Ramos (cell line): ENCODE measurements around the gene ATG16L2.
"Not testable (repeated sequence)": the region's sequence is repeated elsewhere in the genome, so short reads cannot be mapped to it uniquely, and the experiment has no call there.

Experiments used
- in situ Hi-C: fragments of 300-500 bp; cut with MboI; formaldehyde crosslinking; loops from one replicate; pipeline ENCODE4 v1.14.3; 2022; ENCODE audit warnings: low sequenced_read_pairs; ENCODE audit not compliant: unreplicated experiment

Gene ATG16L2

GRCh38 chr11:72799441-72799840 is 14.8 kb upstream of the ATG16L2 start:
- in situ Hi-C loops = no loop called here

GRCh38 chr11:72802822-72803221 is 11.4 kb upstream of the ATG16L2 start:
- in situ Hi-C loops = no loop called here

GRCh38 chr11:72805216-72805615 is 9.0 kb upstream of the ATG16L2 start:
- in situ Hi-C loops = no loop called here

GRCh38 chr11:72806378-72806777 is 7.8 kb upstream of the ATG16L2 start:
- in situ Hi-C loops = not testable (repeated sequence)

- in situ Hi-C loops = no loop called here
These were observed 7.1 kb upstream of the ATG16L2 start for GRCh38 chr11:72807021-72807693.

GRCh38 chr11:72807792-72808191 is 6.4 kb upstream of the ATG16L2 start:
- in situ Hi-C loops = no loop called here

GRCh38 chr11:72808331-72808798 is 5.8 kb upstream of the ATG16L2 start:
- in situ Hi-C loops = no loop called here

GRCh38 chr11:72811686-72812085 is 2.5 kb upstream of the ATG16L2 start:
- in situ Hi-C loops = not testable (repeated sequence)

GRCh38 chr11:72812604-72812966 is 1.6 kb upstream of the ATG16L2 start:
- in situ Hi-C loops = no loop called here

- in situ Hi-C loops = no loop called here
These were observed 1.1 kb upstream of the ATG16L2 start for GRCh38 chr11:72812967-72813739.

GRCh38 chr11:72813740-72814285 is 398 bp upstream of the ATG16L2 start:
- in situ Hi-C loops = no loop called here

- in situ Hi-C loops = no loop called here
These were observed 953 bp downstream of the ATG16L2 start for GRCh38 chr11:72815110-72815618.

GRCh38 chr11:72816404-72816990 is 2.3 kb downstream of the ATG16L2 start:
- in situ Hi-C loops = no loop called here

GRCh38 chr11:72817966-72818365 is 3.8 kb downstream of the ATG16L2 start:
- in situ Hi-C loops = no loop called here

- in situ Hi-C loops = no loop called here
These were observed 4.8 kb downstream of the ATG16L2 start for GRCh38 chr11:72818971-72819370.

- in situ Hi-C loops = no loop called here
These were observed 6.4 kb downstream of the ATG16L2 start for GRCh38 chr11:72820439-72821139.

- in situ Hi-C loops = no loop called here
These were observed 7.2 kb downstream of the ATG16L2 start for GRCh38 chr11:72821221-72821919.

GRCh38 chr11:72821920-72822799 is 7.9 kb downstream of the ATG16L2 start:
- in situ Hi-C loops = no loop called here
